HG03280 (cell line): ENCODE measurements around the gene FILIP1.
A peak's percentile ranks its signal among the peaks of the same experiment; 100 is the strongest.

ENCODE experiments used
- ATAC-seq: cut with Tn5 transposase; IDR thresholded peaks from one replicate; pipeline ENCODE4 v1.9.1; 2021; ENCODE audit warnings: mild to moderate bottlenecking, moderate library complexity; ENCODE audit not compliant: unreplicated experiment

The FILIP1 gene

GRCh38 chr6:75302280-75302679, 191.3 kb downstream of the FILIP1 start:
- ATAC-seq: no peak

GRCh38 chr6:75301537-75301936, 192.1 kb downstream of the FILIP1 start:
- no peak for ATAC-seq

DNA sequence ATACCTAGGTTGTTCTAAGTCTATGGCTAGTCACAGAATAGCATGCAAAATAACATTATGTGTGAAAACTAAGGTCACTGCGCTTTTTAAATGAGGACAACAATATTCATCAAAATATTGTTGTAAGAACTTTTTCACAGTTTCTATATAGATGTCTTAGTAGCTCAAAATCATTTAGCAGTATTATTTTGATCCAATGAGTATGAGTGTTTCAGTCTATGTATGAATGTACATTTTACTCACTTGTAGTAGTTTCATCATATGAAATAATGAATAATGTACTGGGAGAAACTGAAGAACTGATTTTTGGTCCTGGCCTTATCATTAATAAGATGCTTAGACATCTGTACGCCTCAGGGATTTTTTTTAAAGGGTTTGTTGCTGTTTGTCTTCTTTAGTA, 192.5 kb downstream of the FILIP1 start:
- no peak for ATAC-seq

GRCh38 chr6:75300531-75300855, 193.1 kb downstream of the FILIP1 start:
- no peak for ATAC-seq

GRCh38 chr6:75299801-75300530, 193.6 kb downstream of the FILIP1 start:
- no peak for ATAC-seq

DNA sequence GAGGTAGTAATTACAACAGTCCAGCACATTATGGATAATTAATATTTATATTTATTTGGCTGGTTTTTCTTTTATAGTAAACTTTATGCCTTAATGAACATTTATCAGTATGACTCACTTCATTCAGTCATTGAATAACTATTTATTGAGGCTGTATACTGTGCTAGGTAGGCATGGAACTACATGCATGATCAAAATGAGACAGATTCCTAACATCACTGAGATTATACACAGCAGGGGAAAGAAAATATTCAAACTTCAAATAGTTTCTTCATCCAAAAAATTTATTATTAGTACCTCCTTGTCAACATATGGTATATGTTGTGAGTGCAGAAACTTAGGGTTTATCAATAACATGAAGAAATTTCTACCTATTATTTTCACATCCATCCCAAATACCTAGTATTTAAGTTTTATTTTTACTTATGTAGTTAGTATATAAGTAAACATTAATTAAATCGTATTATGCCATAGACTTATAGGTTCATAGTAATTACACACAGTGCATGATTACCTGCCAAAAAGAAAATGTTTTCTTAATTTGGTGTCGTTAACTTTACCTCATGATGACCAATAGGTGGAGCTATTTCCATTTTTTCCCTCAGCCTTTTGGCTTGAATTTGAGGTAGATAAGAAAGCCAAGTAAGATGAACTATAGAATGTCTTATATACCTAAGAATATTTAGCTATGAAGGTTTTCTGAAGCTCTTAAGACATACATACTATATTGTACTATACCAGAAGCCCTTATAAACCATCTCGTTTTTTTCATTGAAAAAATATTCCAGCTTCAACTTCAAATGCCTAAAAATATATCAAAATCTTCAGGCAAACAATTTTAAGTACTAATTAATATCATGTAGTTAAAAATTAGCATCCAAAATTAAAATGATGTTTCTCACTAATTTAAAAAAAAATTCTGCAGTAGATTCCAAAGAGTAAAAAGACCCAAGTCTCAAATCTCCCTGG, 196.5 kb downstream of the FILIP1 start:
- peak; percentile 75 for ATAC-seq

DNA sequence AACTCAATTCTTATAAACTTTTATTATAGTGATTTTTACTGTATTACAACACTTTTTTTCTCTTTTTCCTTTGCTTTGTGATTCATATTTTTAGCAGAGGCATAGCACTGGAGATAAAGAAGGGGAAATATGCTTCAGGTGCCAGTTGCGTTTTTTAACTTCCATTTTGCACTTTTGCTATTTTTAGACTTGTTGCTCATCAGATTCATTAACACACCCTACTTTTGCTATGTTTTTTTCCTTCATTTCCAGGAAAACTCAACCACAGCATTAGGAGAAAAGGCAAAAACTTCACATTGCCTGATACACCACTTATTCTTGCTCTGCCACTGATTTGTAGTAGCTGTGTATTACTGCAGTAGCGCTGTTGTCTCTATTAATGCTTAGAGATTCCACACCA, 201.0 kb downstream of the FILIP1 start:
- ATAC-seq: no peak

GRCh38 chr6:75291744-75292143, 201.9 kb downstream of the FILIP1 start:
- no peak for ATAC-seq

DNA sequence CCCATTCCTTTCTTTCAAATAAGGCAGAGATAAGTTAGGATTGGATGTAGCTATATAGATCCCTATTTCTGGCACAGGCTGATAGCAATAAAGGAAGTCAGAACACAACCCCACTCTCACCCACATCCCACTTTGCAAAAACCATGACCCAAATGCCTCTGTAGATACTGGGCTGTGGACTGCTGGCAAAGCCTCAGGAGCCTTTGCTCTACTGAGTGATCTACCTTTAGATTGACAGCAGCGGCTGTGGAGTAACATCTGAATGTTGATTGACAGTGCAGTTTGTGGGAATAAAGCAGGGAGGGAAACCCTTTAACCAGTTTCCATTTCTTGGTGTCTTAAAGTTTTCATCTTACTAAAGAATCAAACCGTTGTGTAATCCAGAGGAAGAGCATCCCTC, 202.3 kb downstream of the FILIP1 start:
- ATAC-seq: no peak

- ATAC-seq: no peak
These were observed 203.3 kb downstream of the FILIP1 start for GRCh38 chr6:75290136-75290945.

DNA sequence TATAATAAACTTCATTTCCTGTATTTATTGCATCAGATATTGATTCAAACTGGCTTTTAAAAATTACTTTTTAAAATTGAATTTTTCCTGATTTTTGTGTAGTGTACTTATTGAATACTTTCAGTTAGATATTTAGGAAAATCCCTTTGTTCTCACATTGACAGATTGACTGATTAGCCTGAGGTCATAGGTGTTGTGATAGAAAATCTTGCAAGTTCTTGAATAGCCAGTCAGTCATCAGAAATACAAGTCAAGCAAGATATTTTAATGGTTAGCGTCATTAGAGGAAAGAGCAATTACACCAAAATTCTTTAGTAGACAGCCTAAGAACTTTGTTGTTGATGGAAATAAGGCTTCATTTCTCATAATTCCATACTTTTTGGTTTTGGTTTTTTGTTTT, 205.6 kb downstream of the FILIP1 start:
- ATAC-seq: no peak

GRCh38 chr6:75287424-75287823, 206.2 kb downstream of the FILIP1 start:
- ATAC-seq: no peak

GRCh38 chr6:75286955-75287354, 206.6 kb downstream of the FILIP1 start:
- no peak for ATAC-seq

GRCh38 chr6:75285283-75285639, 208.3 kb downstream of the FILIP1 start:
- ATAC-seq: no peak

GRCh38 chr6:75284632-75285282, 208.8 kb downstream of the FILIP1 start, which contains the start of gene TMEM30A:
Gene TMEM30A, minus strand, starts transcription at chr6:75284792. Its CDS starts 154 bp downstream, at chr6:75284638.
- ATAC-seq: peak; percentile 88

DNA sequence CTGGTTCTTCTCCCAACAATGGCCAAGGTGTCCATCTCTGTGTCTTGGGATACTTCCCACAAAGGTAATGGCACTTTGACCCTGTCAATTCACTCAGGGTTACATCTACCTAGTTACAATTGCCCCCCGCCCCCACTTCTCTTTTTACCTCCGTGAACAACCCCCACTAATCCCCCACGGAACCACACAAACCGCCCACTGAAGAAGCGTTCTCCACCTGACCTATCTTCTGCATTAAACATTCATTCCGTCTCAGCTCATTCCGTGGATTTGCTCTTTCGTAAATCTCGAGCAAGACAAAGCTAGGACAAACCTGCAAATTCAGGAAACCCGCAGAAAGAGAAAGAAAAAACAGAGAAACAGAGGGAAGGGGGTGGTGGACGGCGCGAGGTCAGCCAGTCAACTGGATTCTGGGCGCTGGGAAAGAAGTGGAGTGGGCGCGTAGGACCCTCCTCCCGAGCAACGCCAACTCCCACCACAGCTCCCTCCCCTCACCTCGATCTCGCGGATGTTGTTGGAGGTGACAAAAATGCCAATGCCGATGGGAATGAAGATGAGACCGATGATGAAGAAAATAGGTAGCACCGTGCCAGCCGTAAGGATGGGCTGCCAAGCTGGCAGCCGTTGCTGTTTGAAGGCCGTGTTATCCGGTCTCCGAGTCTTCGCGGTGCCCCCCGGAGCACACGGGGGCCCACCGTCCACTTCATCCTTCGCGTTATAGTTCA, 209.5 kb downstream of the FILIP1 start:
- ATAC-seq: no peak

DNA sequence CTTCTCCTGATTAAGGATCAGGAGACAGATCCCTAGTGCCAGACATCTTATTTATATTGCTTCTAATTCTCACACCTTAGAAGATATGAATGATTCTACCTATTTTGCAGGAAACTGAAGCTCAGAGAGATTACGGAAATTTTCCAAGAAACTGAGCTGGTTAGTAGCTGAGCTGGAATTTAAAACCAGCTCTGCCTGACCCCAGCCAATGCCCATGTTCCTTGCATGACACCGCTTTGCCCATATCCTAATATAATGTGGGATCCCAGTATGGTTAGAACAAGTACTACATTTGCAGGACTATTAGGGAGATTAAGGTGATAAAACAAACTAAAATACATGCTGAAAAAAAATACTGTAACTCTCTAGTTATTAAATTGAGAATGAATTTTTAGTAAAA, 210.9 kb downstream of the FILIP1 start:
- ATAC-seq: no peak

GRCh38 chr6:75281653-75282052, 211.9 kb downstream of the FILIP1 start:
- no peak for ATAC-seq

- ATAC-seq: no peak
These were observed 213.3 kb downstream of the FILIP1 start for GRCh38 chr6:75280131-75280855.
